ENCODE results near the gene DNAH12. TPM values are rescaled to one million over a fixed set of nuclear protein-coding genes. Genes with fewer than 3 reads are reported as not detected.

Gene DNAH12
- total RNA-seq, 1 donor from 2014 or later, result not detected

DNA sequence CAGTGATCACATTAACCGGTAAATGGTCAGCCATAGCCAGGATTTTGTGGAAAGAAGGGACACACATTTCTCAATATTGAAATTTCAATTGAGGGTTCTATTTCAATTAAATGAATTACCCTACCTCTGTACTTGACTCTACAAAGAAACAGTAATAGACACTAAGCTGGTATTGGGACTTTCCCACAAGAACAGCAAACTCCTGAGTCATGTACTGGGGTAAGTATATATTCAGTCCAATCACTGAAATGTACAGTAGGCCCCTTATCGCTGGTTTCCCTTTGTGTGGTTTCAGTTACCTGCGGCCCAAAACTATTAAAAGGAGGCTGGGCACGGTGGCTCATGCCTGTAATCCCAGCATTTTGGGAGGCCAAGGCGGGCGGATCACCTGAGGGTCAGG is 269.3 kb downstream of the DNAH12 start:
- H3K27ac Mint-ChIP-seq, result no peak overlapping the region
- intact Hi-C loops (cut with micrococcal nuclease), result no loop called here
- no peak overlapping the region for H3K4me3 Mint-ChIP-seq
- DNase-seq (ENCODE audit: low spot score), result no peak
- no peaks in the 10 kb centered on the region for H3K27me3 Mint-ChIP-seq (ENCODE audit: insufficient read depth)
- H3K36me3 Mint-ChIP-seq (ENCODE audit: low read depth), result peaks cover 14% of the 10 kb centered on the region
- no peaks in the 10 kb centered on the region for H3K9me3 Mint-ChIP-seq
- H3K4me1 Mint-ChIP-seq (ENCODE audit: low read depth), result no peaks in the 10 kb centered on the region

DNA sequence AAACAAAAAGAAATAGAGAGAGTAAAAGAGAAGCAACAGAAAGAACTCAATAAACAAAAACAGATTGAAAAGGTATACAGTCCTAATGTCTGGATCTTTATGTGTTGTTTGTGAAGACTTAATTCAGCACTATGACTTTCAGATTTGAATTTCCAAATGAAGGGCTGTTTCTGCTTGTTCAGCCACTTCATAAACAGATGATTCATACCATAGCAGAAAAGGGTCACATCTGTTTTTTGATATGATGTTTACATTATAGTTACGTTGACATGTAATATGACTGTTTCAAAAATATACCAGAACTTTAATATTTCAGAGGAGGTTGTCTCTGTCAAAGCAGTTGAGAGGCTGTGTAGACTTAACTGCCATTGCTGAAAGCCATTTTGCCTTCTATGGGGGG is 275.7 kb downstream of the DNAH12 start:
- no peak for DNase-seq (ENCODE audit: low spot score)
- no peaks in the 10 kb centered on the region for H3K4me1 Mint-ChIP-seq (ENCODE audit: low read depth)
- intact Hi-C loops (cut with micrococcal nuclease), result no loop called here
- H3K4me3 Mint-ChIP-seq, result no peak overlapping the region
- peaks cover 55% of the 10 kb centered on the region for H3K36me3 Mint-ChIP-seq (ENCODE audit: low read depth)
- H3K27me3 Mint-ChIP-seq (ENCODE audit: insufficient read depth), result no peaks in the 10 kb centered on the region
- peaks cover 12% of the 10 kb centered on the region for H3K9me3 Mint-ChIP-seq
- no peak overlapping the region for H3K27ac Mint-ChIP-seq

DNA sequence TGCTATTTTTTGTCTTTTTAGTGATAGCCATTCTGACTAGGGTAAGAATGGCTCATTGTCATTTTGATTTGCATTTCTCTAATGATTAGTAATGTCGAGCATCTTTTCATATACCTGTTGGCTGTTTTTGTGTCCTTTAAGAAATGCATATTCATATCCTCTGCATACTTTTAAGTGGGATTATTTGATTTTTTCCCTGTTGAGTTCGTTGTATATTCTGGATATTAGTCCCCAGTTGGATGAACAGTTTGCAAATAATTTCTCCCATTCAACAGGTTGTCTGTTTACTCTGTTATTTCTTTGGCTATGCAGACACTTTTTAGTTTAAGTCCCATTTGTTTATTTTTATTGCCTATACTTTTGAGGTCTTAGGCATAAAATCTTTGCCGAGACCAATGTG is 282.2 kb downstream of the DNAH12 start:
- no peaks in the 10 kb centered on the region for H3K27me3 Mint-ChIP-seq (ENCODE audit: insufficient read depth)
- no peak for DNase-seq (ENCODE audit: low spot score)
- no peak overlapping the region for H3K27ac Mint-ChIP-seq
- peaks cover 15% of the 10 kb centered on the region for H3K9me3 Mint-ChIP-seq
- H3K4me3 Mint-ChIP-seq, result no peak overlapping the region
- no peaks in the 10 kb centered on the region for H3K4me1 Mint-ChIP-seq (ENCODE audit: low read depth)
- intact Hi-C loops (cut with micrococcal nuclease), result no loop called here
- peaks cover 61% of the 10 kb centered on the region for H3K36me3 Mint-ChIP-seq (ENCODE audit: low read depth)

DNA sequence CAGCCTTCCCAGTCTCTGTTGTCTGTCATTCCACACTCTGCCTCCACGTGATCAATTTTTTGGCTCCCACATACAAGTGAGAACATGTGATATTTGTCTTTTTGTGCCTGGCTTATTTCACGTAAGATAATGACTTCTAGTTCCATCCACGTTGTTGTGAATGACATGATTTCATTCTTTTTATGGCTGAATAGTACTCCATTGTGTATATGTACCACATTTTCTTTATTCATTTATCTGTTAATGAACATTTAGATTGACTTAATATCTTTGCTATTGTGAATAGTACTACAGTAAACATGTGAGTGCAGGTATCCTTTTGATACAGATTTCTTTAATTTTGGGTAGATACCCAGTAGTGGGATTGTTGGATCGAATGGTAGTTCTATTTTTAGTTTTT is 283.0 kb downstream of the DNAH12 start:
- Mint-ChIP-seq H3K9me3 (peaks cover 15% of the 10 kb centered on the region), H3K4me1 (ENCODE audit: low read depth) (no peaks in the 10 kb centered on the region), H3K4me3 (no peak overlapping the region), H3K36me3 (ENCODE audit: low read depth) (peaks cover 54% of the 10 kb centered on the region), H3K27me3 (ENCODE audit: insufficient read depth) (no peaks in the 10 kb centered on the region), H3K27ac (no peak overlapping the region)
- no peak for DNase-seq (ENCODE audit: low spot score)
- intact Hi-C loops (cut with micrococcal nuclease), result no loop called here

DNA sequence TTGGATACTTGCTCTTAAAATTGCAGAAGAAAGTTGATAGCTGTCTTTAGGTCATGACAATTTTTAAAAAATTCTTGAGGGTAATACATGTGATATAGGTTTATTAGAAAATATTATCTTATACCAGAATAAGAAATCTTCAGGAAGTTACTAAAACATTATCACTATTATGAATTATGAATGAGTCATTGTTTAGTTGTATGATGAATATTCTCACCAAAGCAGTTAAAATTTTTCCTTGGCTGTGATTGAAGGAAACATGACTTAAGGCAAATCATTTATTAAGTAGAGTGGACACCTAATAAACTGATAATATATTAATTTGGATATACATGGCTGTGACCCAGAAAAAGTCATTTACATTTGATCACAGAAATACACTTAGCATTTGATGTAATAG is 286.5 kb downstream of the DNAH12 start:
- intact Hi-C loops (cut with micrococcal nuclease), result no loop called here
- Mint-ChIP-seq H3K4me3 (no peak overlapping the region), H3K4me1 (ENCODE audit: low read depth) (no peaks in the 10 kb centered on the region), H3K27me3 (ENCODE audit: insufficient read depth) (no peaks in the 10 kb centered on the region), H3K27ac (no peak overlapping the region), H3K9me3 (no peaks in the 10 kb centered on the region), H3K36me3 (ENCODE audit: low read depth) (peaks cover 34% of the 10 kb centered on the region)
- no peak for DNase-seq (ENCODE audit: low spot score)

DNA sequence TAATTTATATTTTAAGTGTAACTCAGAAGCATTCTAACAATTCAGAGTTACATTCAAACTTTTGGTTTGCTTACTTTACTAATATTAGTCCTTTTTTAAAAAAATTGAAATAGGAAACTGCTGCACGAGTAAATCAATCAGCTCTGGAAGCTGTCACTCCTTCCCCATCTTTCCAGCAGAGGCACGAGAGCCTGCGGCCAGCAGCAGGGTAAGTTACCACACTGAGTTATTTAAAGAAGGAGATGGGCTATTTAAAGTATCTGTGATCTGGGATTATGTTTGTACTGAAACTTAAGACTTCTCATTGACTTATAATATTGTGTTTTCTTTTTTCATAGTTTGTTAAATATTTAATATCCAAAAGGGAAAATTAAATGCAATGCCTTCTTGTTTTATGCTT is 287.3 kb downstream of the DNAH12 start:
- intact Hi-C loops (cut with micrococcal nuclease), result no loop called here
- no peak for DNase-seq (ENCODE audit: low spot score)
- no peaks in the 10 kb centered on the region for H3K4me1 Mint-ChIP-seq (ENCODE audit: low read depth)
- no peak overlapping the region for H3K4me3 Mint-ChIP-seq
- H3K36me3 Mint-ChIP-seq (ENCODE audit: low read depth), result peaks cover 33% of the 10 kb centered on the region
- H3K27me3 Mint-ChIP-seq (ENCODE audit: insufficient read depth), result no peaks in the 10 kb centered on the region
- H3K9me3 Mint-ChIP-seq, result no peaks in the 10 kb centered on the region
- H3K27ac Mint-ChIP-seq, result no peak overlapping the region

DNA sequence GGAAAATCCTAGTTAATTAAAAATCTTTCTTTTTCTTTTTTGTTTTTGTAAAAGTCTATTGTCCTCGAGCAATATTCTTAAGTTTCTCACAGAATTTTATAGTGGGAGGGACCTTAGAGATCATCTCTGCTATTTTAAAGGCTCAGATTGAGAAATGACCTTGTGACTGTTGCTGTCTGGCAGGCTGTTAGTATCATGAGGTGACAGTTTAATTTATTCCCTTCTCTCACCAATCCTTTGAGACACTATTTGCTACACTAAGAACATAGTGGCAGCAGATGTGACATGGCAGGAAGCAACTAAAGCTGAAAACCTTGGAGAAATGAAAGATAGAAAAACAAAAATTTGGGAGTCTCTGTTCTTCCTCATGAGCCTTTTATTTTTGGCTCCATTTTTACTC is 291.7 kb downstream of the DNAH12 start:
- no peak overlapping the region for H3K27ac Mint-ChIP-seq
- intact Hi-C loops (cut with micrococcal nuclease), result no loop called here
- peaks cover 27% of the 10 kb centered on the region for H3K36me3 Mint-ChIP-seq (ENCODE audit: low read depth)
- DNase-seq (ENCODE audit: low spot score), result no peak
- no peaks in the 10 kb centered on the region for H3K27me3 Mint-ChIP-seq (ENCODE audit: insufficient read depth)
- no peaks in the 10 kb centered on the region for H3K4me1 Mint-ChIP-seq (ENCODE audit: low read depth)
- H3K9me3 Mint-ChIP-seq, result no peaks in the 10 kb centered on the region
- no peak overlapping the region for H3K4me3 Mint-ChIP-seq

DNA sequence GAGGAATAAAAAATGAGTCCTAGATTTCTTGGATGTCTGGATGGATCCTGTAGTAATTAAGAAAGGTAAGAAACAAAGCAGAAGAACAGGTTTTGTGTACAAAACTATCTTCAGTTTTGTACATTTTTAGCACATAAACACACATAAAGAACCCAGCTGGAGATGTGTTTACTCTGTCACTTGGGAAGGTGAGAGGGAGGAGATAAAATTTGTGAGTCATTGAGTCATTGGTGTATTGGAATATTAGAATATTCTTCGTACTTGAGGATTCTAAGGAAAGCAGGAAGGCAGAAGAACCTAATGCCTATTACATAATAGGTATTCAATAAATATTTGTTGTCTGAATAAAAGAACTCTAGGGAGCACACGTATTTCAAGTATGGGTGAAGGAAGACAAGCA is 299.2 kb downstream of the DNAH12 start:
- H3K27ac Mint-ChIP-seq, result no peak overlapping the region
- peaks cover 42% of the 10 kb centered on the region for H3K36me3 Mint-ChIP-seq (ENCODE audit: low read depth)
- intact Hi-C loops (cut with micrococcal nuclease), result no loop called here
- no peak for DNase-seq (ENCODE audit: low spot score)
- no peaks in the 10 kb centered on the region for H3K9me3 Mint-ChIP-seq
- no peaks in the 10 kb centered on the region for H3K4me1 Mint-ChIP-seq (ENCODE audit: low read depth)
- no peaks in the 10 kb centered on the region for H3K27me3 Mint-ChIP-seq (ENCODE audit: insufficient read depth)
- H3K4me3 Mint-ChIP-seq, result no peak overlapping the region

Other genes with a start within 250 kb of the DNAH12 start
- gene PDE12, start 11.9 kb upstream of the DNAH12 start, total RNA-seq, result 34.7 and 34.9 TPM in 2 replicates
- gene ARF4, start 53.0 kb upstream of the DNAH12 start, total RNA-seq, result 93.2 and 97.0 TPM in 2 replicates
- gene DENND6A, start 148.7 kb upstream of the DNAH12 start, total RNA-seq, result 23.6 and 26.2 TPM in 2 replicates
- 60.3 and 64.0 TPM in 2 replicates for gene SLMAP, start 212.0 kb upstream of the DNAH12 start, total RNA-seq

All from activated T-helper 1 cell treated with anti-CD3 and anti-CD28 coated beads, Interleukin-12 subunit alpha, Interleukin-12 subunit beta, Interleukin-2, Interleukin-4 antibody, amounts not matched to agents 30 ng/mL and 10 ng/mL and 1 ng/mL, durations not matched to agents 14 hours and 24 hours and 36 hours (primary cell).